Right lung (tissue), 5 donors: Measurements from ENCODE around the gene EFCAB6. TPM values are rescaled to one million over a fixed set of nuclear protein-coding genes. Genes with fewer than 3 reads are reported as not detected.

Experiments used
- DNase-seq, 2 donors: peaks; one replicate each; pipeline ENCODE4 v3.0.0-alpha.2; 2013
- polyA plus RNA-seq, 5 donors: library from polyadenylated mRNA; unstranded; fragments of 120-200 nt; gene quantifications; one replicate each; pipeline versions ENCODE4 v1.2.1 to v1.2.3, GENCODE V29; 2013; ENCODE audit warnings: inconsistent platforms in 1 of 5, low replicate concordance in 1 of 5; ENCODE audit not compliant: insufficient read length in 5 of 5, insufficient read depth in 1 of 5

EFCAB6 gene
- polyA plus RNA-seq, 5 donors: 3.4 to 5.9 (median 3.9) TPM

DNA sequence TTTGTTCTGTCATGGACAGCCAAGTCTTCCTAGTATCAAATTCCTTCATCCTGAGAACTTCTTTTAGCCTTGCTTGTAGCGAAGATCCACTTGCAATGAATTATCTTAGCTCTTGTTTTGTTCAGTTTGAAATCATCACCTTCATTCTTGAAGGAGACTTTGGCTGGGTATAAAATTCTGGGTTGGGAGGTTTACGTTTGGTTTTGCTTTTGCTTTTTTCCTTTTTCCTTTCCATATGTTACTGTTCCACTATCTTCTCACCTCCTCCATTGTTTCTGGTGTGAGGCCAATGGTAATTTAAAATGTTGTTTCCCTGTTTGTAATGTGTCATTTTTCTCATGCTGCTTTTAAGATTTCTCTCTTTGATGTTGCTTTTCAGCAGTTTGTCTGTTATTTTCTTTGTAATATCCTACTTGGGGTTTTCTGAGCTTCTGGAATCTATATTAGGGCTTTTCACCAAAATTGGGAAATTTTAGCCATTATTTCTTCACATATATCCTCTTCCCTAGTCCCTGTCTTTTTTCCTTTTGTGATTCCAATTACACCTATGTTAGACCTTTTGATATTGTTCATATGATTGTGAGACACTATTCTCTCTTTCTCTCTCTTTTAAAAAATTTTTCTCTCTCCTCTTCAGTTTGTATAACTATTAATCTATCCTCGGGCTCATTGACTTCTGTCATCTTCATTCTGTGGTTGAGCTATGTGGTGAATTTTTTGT, 172.7 kb downstream of the EFCAB6 start:
- DNase-seq: no peak

DNA sequence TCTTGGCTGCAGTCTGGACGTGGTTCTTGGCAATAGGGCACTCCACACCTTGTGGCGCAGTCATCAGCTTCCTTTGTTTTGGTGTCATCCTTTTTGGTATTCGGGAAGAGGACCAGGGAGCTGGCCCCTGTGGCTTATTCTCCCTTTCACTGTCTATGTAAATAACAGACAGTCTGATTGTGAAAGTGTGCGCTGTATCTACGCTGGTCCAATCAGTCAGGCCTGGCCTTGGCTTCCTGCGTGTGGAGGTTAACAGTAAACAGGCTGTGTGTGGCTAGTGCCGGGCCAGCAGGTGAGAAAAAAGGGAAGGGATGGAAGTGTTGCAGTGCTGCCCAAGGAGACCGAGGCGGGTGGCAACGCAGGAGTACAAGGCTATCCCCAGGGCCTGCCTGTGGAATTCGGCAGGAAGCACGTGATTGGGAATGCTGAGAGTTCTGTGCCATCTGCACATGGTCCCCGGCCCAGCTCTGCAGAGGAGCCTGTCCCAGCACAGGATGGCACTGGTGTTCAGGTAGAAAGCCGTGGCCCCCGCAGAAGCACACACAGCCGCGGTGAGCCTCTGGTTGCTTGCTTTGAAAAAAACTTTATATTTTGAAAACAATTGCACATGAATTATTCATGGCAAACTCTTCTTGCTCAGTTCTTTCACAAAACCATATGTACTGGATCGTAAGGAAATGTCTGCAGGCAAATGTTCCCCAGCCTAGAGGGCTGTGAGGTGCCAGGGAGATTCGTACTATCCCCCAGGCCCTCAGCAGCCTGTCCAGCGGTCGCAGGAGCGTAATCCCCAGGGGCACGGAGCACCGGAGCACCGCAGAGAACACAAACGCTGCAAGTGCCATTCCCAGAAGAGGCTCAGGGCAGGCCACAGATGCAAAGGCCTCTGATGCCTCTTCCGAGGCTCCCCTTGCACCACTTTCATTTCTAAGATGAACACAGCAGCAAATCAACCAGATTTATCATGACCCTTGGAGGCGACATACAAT, 174.5 kb downstream of the EFCAB6 start:
- no peak for DNase-seq

DNA sequence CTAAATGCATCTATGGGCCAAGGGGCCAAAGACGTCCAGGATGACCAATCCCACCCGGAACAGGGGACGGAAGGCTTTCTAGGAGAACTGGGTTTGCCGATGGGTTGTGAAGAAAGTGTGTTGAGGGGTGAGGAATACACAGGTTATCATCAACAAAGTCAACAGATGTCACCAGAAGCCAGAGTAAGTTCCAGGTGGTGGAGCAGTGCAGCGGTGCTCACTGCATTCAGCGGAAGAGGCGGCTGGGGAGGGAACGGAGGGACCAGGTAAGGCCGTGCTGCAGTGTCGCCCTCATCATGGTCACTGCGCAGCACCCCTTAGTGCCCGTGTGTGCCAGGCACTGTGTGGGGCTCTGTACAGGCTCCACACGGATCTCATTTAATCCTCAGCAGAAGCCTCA, 176.0 kb downstream of the EFCAB6 start:
- DNase-seq: no peak

DNA sequence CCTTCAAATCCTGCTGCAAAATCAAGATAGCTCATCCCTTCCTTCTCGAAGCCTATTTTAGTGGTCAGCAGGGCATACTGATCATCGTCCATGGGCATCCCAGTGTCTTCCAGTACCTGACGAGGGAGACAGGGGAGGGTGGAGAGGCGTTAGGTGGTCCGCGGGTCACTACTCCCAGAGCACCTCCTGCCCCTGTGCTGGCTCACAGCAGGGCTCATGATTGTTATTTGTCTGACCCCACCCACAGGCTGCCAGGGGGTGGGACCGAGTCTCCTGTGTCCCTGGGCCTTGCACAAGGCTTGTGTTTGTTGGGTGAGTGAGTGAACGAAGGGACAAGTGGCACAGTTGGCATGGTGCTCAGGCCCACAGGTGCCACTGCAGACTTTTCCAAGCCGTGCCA, 177.0 kb downstream of the EFCAB6 start:
- DNase-seq: no peak

DNA sequence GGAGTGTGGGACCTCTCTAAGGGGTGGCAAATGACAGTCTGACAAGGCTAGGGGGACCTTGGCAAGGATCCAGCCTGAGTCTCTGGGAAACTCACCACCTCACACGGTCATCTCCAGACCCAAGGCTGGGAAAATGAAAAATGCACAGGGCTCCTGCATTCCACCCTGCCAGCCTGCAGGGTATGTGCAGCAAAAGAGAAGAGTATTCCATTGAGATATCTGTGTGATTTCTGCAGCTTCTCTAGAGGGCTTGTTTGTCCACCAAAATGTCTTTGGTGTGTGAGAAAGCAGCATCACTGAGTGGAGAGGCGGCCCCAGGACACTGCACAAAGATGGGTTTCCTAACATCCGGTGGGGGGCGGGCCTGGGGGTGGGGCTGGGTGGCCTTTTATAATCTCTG, 177.8 kb downstream of the EFCAB6 start:
- DNase-seq: no peak

DNA sequence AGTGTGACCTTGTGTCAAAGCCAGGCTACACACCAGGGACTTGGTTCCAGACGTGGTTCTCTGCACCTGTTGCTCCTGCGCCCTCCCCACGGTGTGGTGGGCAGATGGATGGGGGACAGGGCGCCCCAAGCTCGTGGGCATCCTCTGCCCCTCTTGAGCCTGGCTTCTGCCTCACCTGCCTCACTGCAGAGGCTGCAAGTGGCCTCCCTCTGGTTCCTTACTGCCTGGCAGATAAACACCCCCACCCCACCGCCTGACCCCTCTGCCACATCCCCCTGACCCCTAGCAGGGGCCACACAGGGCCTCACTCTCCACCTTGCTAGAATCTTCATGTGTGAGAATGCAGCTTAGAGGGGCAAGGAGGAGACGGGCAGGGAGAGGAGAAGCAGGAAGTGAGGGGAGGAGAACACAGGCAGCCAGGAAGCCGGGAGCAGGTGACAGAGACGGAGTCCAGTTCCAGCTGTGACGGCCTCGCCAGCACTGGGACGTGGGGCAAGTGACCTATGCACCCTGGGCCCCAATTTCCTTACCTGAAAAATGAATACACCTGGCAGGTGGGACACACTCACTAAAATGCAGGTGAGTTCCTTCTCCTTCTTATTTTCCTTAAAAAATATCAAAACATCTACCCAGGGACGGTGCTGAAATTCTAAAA, 178.3 kb downstream of the EFCAB6 start:
- DNase-seq: no peak

DNA sequence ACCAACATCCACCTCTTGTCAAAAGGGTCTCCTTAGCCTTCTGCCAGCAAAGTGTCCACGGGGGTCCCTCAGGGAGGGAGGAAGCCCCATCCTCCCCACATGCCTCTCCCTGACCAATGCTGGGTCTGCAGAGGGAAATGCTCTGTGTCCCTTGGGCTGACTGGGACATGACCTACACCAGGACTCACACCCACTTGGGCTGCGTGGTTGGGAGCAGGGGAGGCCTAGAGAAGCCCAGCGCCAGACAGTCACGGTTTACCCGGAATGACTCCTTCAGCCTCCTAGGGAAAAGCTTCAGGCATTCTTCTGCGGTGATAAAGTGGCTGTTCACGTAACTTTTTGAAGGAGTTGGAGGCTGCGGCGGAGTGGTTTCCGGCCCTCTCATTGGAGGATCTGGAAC, 180.3 kb downstream of the EFCAB6 start:
- DNase-seq: no peak

DNA sequence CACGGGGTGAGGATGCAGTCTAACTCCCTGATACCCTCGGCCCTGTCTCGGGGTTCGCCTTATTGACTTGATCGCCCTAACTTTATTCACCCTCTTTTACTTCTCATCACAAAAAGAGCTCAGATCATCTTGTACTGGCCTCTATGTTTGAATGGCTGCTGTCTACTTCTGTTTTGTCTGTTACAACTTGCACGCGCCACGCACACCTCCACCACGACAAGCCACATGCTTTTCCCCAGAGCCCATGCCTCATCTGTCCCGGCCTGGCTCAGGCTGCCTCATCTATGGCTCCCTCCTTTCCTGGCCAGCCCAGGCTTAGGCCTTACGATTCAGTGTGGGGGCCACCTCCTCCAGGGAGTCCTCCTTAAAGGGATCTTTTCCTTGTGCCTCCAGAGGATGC, 180.9 kb downstream of the EFCAB6 start:
- no peak for DNase-seq

DNA sequence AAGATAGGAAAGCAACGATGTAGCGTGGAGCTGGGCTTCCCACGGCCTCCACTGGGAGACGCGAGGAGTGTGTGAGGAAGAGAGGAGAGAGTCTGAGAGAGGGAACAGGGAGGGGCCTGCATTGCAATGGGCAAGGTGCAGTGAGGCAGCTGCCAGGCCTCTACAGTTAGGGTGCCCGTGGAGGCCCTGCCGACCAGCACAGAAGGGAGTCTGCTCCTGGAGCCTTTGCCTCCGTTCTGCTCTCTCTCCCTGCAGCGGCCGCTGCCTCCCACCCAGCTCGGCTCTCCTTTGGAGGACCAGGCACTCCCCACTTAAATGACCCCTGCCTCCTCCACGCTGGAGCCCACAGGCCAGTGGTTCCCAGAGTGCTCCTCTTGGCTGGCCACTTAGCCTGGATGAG, 181.7 kb downstream of the EFCAB6 start:
- no peak for DNase-seq

DNA sequence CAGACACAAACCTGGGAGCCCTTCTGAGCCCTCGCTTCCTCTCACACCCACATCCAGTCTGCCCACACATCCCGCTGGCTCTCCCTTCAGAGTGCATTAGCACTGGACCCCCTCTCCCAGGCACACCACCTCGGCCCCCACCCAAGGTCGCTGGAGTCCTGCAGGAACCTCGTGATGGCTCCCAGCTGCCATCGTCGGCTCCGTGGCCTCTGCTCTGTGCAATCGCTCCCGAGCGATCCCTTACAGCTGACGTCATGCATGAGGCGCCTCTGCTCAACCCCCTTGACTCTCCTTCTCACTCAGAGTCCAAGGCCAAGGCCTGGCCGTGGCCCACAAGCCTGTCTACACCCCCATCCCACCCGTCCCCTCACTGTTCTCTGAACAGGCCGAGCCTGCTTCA, 183.9 kb downstream of the EFCAB6 start:
- no peak for DNase-seq

DNA sequence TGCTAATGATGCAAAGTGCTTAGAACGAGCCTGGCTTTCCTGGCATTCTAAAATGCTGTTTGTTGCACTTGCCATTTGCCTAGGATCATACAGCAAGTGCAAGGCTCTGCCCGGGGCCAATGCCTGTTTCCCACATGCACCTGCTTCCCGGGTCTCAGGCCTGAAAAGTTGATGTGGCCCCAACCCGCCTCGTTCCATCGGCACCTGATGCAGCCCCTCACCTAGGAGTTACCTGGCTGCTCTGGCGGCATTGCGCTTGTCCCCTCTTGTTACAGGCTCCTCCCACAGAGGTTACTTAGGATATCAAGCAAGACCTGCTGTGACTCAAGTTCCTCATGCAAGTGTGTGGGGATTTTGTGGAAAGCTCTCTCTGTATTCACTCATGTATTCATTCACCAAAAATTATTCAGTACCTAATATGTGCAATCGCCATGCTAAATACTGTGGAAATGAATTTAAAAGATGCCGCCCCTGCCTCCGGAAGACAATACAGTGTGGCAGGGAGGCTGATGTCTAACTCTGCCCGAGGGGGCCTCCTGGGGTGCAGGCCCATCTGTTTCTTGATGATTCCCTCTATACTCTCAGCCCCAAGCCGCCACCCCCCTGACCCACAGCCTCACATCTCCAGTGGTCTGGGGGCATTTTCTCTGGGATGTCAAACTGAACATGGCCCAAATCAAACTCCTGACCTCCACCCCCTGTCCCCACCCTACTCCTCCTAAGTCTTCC, 184.5 kb downstream of the EFCAB6 start:
- no peak for DNase-seq

DNA sequence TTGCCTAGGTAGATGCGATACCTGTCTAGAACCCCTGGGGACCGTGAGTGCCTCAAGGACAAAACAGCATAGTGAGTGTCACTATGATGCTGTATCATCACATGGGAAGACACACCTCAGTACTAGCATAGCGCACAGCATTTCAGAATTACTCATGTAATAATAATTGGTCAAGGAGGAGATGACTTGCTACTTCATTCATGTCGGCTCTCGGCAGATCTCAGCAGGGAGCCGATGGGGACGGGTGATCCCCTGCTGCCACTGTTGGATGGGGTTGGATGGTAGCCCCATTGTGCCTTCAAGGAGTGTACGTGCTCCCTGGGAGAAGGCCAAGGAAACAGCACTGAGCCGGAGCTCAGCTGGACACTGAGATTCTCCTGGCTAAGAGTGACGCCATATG, 186.9 kb downstream of the EFCAB6 start:
- no peak for DNase-seq

DNA sequence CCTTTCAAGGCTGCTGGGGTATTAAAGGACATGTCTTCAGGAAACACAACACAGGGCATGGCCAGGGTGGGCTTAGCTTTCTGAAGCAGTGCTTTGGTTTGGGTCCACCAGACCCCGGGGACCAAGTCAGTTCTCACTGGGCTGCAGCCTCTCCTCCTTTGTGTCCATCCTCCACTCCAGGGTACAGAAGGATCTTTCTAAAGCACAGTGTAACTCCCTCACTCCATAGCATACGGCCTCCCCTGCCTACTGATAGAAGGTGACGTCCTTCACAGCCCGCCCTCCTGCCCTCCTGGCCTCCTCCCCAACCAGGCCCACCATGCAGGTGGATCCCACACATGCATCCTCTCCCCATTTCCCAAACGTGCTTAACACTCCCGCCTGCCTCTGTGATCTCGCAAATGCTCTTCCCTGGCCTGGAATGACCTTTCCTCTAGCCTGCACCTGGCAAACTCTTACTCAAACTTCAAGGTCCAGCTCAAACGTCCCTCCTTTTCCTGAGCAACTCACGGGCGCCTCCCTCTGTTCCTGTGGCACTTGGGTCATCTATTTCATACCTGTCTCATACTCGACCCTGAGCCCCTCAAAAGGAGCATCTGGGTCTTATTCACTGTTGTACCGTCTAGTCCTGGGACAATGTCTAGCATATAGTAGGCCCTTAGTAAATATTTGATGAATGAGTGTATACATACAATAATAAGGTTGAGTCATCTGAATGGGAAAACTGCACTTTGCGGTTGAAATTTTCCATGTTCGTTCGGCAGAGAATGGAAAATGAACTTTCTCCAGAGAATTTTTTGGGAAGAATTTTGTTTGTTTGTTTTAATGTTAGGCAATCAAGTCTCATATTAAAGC, 187.7 kb downstream of the EFCAB6 start:
- DNase-seq: no peak

DNA sequence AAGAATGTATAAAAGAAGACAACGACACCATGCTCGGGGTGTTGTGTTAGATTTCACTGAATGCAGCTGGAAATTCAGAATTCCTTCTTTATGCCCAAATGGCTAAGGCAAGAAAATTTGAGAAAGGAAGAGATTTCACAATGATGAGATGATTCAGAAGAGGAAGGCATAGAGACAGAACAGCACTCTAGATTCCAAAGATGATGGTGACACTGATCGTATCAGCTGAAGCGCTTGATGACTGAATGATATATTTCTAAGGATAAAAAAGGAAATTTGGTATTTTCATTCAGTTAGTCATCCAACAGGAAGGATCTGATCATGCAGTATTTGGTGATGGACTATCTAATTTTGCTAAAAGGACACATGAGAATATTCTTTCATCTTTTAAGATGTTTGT, 189.2 kb downstream of the EFCAB6 start:
- no peak for DNase-seq

DNA sequence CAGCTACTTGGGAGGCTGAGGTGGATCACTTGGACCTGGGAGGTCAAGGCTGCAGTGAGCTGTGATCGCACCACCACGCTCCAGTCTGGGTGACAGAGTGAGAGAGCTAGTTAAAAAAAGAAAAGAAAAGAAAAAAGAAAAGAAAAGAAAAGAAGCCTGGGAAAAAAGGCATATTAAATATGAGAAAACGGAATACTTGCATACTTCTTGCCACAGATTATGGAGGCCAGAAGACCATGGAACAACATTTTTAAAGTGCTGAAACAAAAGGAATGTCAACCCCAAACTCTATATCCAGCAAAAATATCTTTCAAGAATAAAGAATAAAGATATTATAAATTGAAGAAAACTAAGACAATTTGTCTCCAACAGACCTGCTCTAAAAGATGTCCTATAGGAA, 191.9 kb downstream of the EFCAB6 start:
- DNase-seq: no peak

DNA sequence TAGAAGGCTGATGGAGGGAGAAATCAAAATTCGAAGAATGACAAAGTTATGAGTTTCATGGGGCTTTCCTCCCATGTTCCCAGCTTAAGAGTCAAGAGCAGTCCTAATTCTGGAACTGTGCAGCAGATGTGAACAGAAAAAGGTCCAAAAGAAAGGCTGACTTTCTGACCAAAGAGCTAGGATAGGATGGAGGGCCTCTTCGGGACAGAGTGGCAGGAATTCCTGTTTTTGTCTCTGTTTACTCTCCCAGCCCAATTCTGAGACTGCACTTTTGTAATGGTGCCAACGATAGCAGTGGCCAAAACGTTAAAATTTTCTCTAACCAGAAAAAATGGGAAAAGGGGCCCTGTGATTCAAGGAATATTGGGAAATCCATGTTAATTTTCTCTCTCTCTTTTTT, 193.6 kb downstream of the EFCAB6 start:
- DNase-seq: no peak

DNA sequence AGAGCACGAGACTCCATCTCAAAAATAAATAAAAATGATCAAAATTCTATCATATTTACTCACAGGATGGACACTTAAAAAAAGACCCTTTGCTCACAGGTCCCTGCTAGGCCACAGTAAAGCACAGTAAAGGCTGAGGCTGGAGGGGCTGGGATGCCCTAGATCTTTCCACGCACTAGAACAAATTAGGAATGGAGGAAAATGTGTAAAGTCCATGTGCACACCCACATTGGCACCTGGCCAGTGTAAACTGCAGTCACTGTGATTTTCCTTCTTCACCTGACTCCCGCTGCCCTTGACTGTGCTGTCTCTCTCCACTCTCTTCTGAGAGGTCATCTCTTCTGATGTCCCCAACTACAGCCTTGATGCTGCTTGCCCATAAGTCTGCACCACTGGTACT, 195.5 kb downstream of the EFCAB6 start:
- DNase-seq: no peak

DNA sequence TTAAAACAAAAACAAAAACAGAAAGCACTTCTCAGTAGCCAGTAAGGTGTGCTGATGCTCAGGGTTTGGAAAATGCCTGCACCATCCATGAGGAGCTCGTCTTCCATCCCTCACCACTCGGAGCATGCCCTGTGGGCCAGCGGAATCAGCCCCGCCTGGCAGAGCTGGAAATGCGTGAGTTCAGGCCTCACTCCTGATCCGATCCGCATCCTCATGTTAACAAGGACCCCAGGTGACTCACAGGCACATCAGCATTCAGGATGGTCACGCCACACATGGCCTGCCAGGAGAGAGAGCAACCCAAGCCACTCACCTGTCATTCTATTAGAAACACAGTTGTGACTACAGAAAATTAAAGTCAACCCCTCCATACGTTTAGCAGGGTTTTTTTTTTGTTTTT, 211.8 kb downstream of the EFCAB6 start:
- DNase-seq: no peak

DNA sequence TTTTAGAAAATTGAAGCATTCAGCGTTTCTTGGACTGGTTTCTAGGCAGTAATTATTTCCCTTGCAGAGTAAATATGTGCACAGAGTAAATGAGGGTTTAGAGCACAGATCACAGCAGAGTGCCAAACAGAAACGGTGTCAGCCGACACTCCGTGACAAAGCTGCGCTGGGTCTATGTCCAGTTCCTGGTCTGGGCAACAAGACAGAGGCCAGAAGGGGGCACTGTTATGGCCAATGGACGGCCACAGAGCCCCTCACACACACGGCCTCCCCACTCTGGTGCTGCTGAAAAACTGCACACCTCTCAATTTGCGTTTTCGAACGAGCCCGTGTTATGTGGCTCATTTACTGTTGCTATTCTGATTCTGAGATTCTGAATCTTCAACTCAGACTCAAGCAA, 219.6 kb downstream of the EFCAB6 start:
- no peak for DNase-seq

DNA sequence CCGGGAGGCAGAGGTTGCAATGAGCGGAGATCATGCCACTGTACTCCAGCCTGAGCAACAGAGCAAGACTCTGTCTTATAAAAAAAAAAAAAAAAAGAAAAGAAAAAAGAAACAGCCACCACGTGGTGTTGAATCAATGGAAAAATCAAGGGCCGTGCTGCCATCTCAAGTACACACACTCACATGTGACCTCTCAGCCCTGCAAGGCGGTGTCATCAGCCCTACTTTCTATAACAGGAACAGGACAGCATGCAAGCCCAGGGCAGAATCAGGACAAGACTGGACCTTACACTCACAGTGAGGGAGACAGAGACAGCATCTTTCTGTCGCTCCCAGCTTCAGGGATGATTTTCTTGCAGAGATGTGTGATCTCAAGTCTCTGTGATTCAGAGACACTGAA, 220.7 kb downstream of the EFCAB6 start:
- no peak for DNase-seq

DNA sequence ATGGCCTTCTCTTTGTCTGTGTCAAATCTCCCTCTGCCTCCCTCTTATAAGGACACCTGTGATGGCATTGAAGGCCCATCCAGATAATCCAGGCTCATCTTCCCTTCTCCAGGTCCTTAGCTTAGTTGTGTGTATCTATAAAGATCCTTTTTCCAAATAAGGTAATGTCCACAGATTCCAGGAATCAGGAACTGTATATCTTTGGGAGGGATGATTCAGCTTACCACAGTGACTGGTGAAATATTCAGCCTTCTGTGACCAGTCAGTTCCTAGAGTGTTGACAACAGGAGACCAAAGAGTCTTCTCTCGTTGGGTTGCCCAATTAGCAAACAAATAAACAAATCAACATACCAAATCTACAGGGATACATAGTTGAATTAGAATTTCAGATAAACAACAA, 224.5 kb downstream of the EFCAB6 start:
- DNase-seq: no peak
